Measurements from ENCODE around the gene TMEM221.

Gene TMEM221

DNA sequence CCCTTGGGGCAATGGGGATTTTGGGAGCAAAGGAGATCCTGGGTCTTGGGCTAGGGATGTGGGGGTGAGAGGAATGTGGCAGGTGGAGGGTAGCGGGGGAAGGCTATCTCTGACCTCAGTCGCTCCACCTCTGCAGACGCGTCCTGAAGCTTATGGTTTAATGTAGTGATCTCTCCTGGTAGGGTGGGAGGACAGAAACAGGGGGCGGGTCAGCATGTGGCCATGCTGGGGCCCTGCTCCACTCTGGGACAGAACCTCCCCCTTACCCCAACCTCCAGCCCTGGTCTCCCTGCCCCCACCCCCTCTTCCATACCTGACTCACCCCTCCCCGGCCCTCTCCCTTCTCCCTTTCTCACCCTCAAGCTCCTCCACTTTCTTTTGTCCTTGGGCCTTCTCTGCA, 44.5 kb downstream of the TMEM221 start:
- DNase-seq, result no peak

DNA sequence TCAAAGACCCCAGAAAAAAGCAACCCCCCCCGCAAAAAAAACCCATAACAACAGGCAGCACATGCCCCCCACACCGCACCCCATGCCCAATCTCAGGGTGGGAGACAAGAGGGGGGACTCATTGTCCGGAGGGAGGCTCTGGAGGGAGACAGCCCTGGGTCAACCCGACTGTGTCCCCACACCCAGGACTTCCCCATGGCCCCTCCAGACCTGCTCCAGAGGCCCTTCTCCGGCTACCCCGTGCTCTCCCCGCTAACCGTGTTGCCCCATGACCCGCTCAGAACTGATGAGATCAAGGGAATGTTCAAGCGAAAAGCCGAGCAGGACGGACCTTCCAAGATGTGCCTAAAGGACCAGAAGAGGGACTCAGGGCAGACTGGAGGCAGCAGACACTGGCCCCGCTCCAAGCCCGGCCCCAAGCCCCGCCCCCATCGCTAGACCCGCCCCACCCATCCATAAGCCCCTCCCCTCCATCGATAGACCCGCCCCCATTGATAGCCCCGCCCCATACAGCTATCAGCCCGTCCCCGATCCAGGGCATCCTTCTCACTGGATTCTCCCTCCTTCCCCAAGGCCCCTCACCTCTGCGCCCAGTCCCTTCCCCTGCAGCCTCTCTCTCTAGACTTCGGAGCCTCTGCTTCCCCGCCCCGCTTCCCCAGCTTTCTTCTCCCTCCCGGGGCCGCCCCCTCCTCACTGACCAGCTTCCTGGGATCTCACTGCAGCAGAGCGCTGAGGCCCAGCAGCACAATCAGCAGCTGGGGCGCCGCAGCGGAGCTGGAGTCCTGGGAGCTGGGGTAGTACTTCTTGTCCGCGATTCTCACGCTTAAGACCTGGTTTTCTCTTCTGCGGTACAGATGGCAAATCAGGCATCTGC, 45.2 kb downstream of the TMEM221 start:
- no peak for DNase-seq

DNA sequence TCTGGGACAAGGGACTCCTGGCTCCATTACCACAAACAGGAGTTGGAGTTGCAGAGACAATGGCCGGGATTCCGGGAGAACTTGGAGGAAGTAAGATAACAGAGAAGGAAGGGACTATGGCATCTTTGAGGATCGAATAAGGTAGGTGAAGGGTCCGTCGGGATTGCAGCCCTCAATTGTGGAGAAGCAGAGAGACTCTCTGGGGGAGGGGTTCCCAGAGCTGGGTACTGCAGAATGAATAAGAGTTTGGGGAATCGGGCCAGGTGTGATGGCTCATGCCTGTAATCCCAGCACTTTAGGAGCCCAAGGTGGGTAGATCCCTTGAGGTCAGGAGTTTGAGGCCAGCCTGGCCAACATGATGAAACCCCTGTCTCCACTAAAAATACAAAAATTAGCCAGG, 46.8 kb downstream of the TMEM221 start:
- no peak for DNase-seq

DNA sequence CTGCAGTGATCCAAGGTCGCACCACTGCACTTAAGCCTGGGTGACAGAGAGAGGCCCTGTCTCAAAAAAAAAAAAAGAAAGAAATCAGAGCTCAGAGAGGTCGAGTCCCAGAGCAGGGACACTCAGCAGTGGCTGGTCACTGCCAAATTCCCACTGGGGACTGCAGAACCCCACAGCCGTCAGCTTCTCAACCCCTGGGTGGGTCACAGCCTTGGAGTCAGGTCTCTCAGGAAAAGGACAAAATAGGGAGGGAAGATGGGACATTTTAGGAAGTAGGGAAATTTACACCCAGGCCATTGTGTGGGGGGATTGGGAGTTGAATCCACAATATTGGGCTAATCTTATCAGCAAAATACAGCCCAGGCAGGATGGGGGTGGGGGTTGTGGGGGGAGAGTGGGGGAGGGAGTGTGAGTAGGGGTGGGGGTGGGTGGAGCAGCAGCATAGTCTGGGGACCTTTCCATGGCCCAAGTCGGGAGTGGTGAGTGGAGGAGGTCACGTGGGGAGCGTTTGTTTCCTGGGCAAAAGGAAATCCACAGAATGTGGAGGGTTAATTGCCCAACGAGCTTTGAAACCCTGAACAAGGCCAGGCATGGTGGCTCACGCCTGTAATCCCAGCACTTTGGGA, 49.5 kb downstream of the TMEM221 start:
- DNase-seq, result no peak

DNA sequence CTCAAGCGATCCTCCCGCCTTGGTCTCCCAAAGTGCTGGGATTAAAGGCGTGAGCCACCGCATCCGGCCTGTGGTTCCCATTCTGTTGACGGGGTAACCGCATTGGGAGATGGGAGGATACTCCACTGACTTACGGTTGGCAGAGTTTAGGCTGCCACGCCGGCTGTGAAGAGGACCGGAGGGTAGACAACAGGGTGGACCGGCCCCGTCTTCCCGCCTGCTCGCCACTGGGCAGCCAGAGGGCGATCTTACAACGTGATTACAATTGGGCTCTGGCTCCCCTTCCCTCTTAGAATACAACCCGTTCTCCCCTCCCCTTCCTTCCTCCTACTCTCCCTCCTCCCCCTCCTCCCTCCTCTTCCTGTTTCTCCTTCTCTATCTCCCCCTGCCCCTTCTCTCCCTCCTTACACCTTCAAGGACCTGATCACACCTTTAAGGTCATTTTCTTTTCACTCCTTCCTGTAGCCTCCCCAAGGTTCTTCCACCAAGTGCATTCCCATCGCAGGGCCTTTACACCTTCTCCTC, 53.5 kb downstream of the TMEM221 start:
- no peak for DNase-seq

DNA sequence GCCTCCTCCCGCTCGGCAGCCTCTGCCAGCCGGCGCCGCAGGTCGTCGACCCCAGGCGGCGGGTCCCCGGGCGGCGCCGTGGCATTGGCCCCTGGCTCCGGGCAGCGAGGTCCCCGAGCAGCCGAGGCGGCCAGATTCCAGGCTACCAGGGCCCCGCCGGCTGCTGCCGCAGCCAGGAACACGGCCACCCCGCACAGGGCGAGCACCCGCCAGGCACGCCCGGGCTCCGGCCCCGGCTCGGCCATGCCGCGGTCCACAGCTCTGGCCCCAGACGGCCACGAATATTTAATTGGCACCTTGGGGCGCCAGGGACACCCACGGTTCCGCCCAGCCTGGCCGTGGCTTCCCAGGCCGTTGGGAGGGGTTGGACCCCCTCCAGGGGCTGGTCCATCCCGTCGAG, 54.6 kb downstream of the TMEM221 start, which contains the start of gene CCDC194:
Gene CCDC194 (minus strand): TSS at position 283 of the 400 bp plus-strand sequence. CDS start 38 bp downstream, at position 245.
- no peak for DNase-seq

DNA sequence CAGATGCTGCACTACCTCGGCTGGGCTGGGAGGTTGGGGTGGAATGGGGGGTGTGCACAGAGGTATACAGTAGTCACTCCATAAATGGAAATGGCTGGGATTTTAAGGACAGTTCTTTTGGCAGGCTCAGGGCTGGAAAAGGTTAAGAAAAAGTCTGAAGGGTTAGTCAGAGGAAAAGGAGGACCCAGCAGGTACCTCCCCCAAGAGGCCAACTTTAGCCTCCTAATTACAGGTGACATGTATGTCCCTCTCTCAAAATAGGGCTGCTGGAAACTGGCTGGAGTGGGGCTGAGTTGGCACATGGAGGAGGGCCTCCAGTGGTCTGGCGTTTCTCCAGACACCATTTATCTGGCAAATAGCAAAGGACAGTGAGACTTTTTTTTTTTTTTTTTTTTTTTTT, 55.5 kb downstream of the TMEM221 start:
- no peak for DNase-seq

DNA sequence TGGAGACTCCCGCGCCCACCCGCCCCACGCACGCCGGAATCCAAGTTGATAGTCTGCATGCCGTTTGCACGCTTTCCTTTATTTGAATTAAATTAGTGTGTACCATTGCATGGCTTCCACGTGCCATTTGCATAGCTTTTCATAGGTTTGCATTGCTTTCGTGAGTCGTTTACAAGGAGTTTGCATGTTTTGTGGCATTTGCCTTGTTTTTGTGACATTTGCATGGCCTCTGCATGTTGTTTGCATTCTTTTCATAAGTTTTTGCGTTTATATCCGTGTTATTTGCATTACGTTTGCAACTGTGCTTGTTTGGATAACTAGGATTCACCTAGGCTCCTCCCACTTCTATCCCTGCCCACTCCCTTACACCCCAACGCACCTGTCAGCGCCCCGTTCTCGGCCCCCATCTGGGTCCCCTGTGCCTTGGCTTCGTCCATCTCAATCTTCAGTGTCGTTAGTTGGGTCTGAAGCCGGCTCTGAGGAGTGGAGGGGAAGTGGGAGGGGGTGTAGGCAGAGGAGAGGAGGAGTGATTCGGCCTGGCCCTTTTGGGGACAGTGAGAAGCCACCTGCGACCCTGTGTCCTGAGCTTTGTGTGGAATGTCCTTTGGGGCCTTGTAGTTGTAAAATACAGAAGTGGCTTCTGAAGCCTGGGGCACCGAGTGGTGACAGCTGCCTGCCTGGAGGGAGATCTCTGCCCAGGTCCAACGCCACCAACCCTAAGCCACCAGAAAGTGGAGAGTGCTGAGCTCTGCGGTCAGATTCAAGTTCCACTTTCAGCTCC, 56.9 kb downstream of the TMEM221 start:
- no peak for DNase-seq

DNA sequence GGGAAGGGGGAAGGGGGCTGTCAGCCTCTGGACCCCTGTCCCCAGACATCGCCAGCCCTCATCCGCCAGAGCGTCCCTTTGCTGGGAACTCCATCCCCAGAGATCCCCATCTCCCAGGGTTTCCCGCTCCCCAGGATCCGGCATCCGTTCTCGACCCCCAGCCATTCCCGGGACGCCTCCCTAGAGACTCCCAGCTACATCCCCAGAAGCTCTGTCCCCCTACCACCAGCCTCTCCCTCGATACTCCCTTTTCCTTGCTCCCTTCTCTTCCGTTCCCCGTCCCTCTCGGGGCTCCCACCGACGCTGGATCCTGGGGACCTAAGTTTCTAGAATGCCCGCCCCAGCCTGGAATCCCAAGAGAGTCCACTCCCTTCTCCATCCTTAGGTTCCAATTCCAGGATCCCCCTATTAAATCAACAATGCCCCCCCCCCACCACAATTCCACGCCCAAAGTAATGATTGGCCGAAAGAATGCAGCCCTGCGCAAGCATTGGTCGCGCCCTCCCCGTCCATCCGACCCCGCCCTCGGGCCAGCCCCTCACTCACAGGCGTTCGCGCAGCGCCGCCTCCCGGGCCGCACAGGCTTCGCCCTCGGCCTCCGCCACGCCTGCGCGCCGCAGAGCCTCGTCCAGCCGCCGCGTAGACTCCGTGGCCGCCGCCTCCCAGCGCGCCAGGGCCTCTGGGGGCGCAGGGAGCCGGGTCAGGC, 57.6 kb downstream of the TMEM221 start:
- DNase-seq, result peak; percentile 83

DNA sequence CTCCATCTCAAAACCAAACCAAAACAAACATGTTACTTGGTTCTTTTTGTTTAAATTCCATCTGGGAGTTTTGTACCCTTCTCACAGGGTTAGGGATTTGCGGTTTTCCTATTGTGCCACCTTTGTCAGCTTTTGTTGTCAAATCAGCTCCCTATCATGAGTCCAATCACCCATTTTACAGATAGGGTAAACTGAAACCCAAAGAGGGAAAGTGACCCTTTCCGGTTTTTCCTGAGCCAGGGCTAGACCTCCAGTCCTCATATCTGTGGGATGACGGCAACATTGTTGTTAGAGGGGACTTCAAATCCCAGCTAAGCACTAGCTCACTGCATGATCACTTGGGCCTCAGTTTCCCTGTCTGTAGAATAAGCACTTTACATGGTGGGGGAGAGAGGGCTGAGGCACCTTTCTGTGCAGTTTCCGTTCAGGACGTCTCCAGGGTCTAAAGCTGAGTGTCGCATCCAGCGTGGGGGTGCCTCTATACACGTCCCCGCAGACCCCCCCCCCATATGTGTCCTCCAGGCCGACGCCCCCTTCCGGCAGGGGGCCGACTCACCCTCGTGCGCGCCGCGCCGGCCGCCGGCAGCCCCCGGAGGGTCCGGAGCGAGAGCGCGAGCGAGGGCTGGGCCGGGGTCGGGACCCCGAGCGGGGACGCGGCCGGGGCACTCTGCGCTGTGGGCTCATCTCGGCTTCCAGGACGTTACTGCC, 58.4 kb downstream of the TMEM221 start:
- no peak for DNase-seq

DNA sequence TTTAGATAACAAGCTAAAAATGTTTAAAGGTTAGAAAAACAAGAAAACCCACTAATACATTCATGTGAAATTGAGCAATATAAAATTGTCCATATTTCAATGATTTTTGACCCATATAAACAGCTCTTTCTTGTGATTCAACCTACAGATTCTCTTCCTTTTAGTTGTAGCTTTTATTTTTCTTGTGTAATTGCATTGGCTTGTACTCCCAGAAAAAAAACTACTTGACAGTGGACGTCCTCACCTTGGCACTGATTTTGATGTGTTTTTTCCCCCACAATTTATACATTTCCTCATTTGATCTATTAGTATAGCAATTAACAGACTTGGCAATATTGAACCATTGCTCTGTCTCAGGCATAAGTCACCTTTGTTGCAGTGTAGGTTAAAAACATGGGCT, 59.2 kb downstream of the TMEM221 start:
- DNase-seq, result no peak

DNA sequence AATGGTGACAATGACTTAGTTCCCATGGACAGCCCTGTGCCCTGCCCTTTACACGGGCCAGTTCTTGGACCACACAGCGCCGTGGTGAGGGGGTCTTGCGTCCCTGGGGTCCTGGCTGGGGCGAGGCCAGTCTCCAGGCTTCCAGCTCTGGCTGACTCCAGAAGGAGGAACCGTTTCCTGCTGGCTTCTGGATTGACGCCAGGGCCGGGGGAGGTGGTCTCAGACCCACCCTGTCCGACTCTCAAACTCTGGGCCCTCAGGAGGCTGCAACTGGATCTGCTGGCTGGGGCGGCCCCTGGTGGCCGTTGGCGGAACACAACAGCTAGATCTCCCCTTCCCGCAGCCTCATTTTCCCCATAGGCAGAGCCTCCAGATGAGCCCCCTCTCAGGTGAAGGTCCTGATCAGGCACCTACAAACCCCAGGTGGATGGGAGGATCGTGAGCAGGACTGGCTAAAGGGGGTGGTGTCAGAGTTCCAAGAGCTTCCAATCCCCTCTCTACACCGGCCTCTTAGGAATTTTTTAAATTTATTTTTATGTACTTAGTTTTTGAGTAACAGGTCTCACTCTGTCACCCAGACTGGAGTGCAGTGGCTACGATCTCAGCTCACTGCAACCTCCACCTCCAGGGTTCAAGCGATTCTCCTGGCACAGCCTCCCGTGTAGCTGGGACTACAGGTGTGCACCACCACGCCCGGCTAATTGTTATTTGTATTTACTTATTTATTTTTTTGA, 62.4 kb downstream of the TMEM221 start:
- DNase-seq, result no peak
